ENCODE data around the gene NUDCD3.

DNA sequence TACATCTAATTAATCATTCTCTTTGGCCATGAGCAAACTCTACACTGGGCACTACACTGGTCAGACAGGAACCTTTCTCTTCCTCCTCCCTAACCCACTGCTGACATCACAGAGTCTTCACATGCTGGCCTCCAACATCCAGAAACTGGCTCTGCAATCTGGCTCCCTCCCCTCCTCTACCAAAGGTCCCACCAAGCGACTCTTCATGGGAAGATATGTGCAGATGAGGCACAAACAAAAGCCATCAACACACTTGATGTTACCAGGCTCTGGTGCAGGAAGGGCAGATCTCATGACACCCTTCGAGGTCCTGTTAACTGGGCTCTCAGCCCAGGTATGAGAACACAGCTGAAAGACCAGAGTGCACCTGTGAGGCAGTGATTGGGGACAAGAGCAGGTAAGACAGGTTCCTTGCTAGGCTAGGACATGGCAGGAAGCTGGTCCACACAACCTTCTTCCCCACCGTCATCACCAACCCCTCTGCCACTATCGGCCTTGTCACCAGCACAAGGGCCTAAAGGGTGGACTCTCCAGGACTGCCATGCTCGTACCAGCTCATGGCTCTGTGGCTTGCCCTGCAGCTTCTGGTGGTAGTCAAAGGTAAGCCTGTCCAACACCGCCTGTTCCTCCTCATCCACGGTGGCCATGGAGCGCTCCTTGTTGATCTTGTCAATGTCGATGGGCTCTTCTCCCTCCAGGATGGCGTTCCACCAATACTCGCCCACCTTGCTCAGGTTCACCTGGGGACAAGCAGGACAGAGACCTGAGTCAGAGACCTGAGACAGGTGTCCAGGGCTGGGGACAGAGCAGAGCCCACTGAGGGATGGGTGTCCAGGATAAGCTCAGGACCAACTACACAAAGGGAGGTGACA, 98.5 kb downstream of the NUDCD3 start:
- TF ChIP-seq CTCF (IDR thresholded peaks at IDR 0.05): no peak
- no peak for TF ChIP-seq POLR2A (IDR thresholded peaks at IDR 0.05)
